Activated CD4-positive, alpha-beta T cell treated with anti-CD3 and anti-CD28 coated beads, Interleukin-2, amount 50 U/mL, for 4 hours (primary cell): ENCODE results near the gene PSMB2.
A peak's percentile ranks its signal among the peaks of the same experiment; 100 is the strongest.
"Not testable (repeated sequence)": the region's sequence is repeated elsewhere in the genome, so short reads cannot be mapped to it uniquely, and the experiment has no call there.

Experiments used
- DNase-seq, 2 experiments: peaks; one replicate each; pipeline ENCODE4 v3.0.0-alpha.2; 2020

The PSMB2 gene

GRCh38 chr1:35641233-35641866 lies at the start of gene PSMB2:
Gene PSMB2 (minus strand): TSS chr1:35641526. CDS start chr1:35641432, 94 bp downstream.
- DNase-seq: peak; percentile 95 to 97

- DNase-seq: no peak
Measured at GRCh38 chr1:35691080-35691479, 49.8 kb upstream of the PSMB2 start.

- not testable (repeated sequence) for DNase-seq
Measured at GRCh38 chr1:35690103-35690502, 48.8 kb upstream of the PSMB2 start.

GRCh38 chr1:35688161-35688560 lies 46.8 kb upstream of the PSMB2 start:
- no peak for DNase-seq

- DNase-seq: no peak
Measured at GRCh38 chr1:35683012-35683411, 41.7 kb upstream of the PSMB2 start.

- DNase-seq: no peak
Measured at GRCh38 chr1:35680271-35680670, 38.9 kb upstream of the PSMB2 start.

- no peak for DNase-seq
Measured at GRCh38 chr1:35675773-35676172, 34.4 kb upstream of the PSMB2 start.

GRCh38 chr1:35674111-35674510 lies 32.8 kb upstream of the PSMB2 start:
- no peak for DNase-seq

- DNase-seq: no peak
Measured at GRCh38 chr1:35672116-35672515, 30.8 kb upstream of the PSMB2 start.

GRCh38 chr1:35668506-35668905 lies 27.2 kb upstream of the PSMB2 start:
- no peak for DNase-seq

GRCh38 chr1:35666916-35667315 lies 25.6 kb upstream of the PSMB2 start:
- DNase-seq: no peak

GRCh38 chr1:35666216-35666615 lies 24.9 kb upstream of the PSMB2 start:
- no peak for DNase-seq

- no peak for DNase-seq
Measured at GRCh38 chr1:35663434-35663833, 22.1 kb upstream of the PSMB2 start.

- no peak for DNase-seq
Measured at GRCh38 chr1:35661474-35661795, 20.1 kb upstream of the PSMB2 start.

- DNase-seq: no peak
Measured at GRCh38 chr1:35660581-35661473, 19.5 kb upstream of the PSMB2 start.

GRCh38 chr1:35659589-35659988 lies 18.3 kb upstream of the PSMB2 start:
- no peak for DNase-seq

- no peak for DNase-seq
Measured at GRCh38 chr1:35657851-35658250, 16.5 kb upstream of the PSMB2 start.

- DNase-seq: no peak
Measured at GRCh38 chr1:35656863-35657232, 15.5 kb upstream of the PSMB2 start.

GRCh38 chr1:35656148-35656862 lies 15.0 kb upstream of the PSMB2 start:
- DNase-seq: no peak

- DNase-seq: no peak
Measured at GRCh38 chr1:35655196-35655595, 13.9 kb upstream of the PSMB2 start.

GRCh38 chr1:35650416-35650815 lies 9.1 kb upstream of the PSMB2 start:
- DNase-seq: no peak

- no peak for DNase-seq
Measured at GRCh38 chr1:35646043-35646442, 4.7 kb upstream of the PSMB2 start.

- no peak for DNase-seq
Measured at GRCh38 chr1:35644204-35644603, 2.9 kb upstream of the PSMB2 start.

- no peak for DNase-seq
Measured at GRCh38 chr1:35642471-35642955, 1.2 kb upstream of the PSMB2 start.
